HTERT RPE-1 (cell line): Measurements from ENCODE around the gene DOCK11.
"Not testable (repeated sequence)": the region's sequence is repeated elsewhere in the genome, so short reads cannot be mapped to it uniquely, and the experiment has no call there.

Experiments used
- in situ Hi-C: fragments of 300-500 bp; cut with MboI; formaldehyde crosslinking; loops from 4 replicates; pipeline ENCODE4 v1.14.3; 2020; ENCODE audit warnings: low sequenced_read_pairs

DOCK11 gene

GRCh38 chrX:118730500-118731247 is 235.1 kb downstream of the DOCK11 start:
- in situ Hi-C loops = no loop called here

- in situ Hi-C loops = not testable (repeated sequence)
These were observed 236.9 kb downstream of the DOCK11 start for GRCh38 chrX:118732551-118732950.

DNA sequence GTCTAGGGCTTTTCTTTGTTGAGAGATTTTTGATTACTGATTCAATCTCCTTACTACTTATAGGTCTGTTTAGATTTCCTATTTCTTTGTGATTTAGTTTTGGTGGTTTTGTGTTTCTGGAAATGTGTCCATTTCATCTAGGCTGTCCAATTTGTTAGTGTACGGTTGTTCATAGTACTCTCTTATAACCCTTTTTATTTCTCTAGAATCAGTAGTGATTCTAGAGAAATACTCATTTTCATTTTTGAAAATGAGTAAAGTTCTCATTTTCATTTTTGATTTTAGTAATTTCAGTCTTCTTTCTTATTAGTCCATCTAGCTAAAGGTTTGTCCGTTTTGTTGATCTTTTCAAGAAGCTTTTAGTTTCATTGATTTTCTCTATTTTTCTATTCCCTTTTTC is 239.3 kb downstream of the DOCK11 start:
- in situ Hi-C loops = no loop called here
